ENCODE results near the gene UCP3. TPM values are rescaled to one million over a fixed set of nuclear protein-coding genes. Genes with fewer than 3 reads are reported as not detected.

Gene UCP3
- total RNA-seq, 1 donor from 2014 or later, result not detected

DNA sequence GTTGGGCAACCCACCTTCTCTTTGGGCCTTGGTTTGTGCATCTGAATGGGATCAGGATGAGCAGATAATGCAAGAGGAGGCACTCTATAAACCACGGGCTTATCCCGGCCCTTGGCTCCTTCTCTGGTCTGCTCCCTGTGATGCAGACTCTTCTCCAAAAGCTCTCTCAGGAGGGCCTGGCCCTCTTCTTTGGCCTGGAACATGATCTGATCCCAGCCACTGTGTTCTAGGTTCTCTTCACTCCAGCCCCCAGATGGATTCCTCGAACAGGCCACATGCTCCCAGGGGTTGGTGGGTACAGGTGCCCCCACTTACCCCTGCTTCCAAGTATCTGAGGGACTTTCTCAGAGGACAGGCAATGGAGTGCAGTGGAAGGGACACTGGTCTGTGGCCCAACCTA lies 8.7 kb upstream of the UCP3 start:
- intact Hi-C loops (cut with DNase I), result no loop called here
- TF ChIP-seq, protein P1, sequence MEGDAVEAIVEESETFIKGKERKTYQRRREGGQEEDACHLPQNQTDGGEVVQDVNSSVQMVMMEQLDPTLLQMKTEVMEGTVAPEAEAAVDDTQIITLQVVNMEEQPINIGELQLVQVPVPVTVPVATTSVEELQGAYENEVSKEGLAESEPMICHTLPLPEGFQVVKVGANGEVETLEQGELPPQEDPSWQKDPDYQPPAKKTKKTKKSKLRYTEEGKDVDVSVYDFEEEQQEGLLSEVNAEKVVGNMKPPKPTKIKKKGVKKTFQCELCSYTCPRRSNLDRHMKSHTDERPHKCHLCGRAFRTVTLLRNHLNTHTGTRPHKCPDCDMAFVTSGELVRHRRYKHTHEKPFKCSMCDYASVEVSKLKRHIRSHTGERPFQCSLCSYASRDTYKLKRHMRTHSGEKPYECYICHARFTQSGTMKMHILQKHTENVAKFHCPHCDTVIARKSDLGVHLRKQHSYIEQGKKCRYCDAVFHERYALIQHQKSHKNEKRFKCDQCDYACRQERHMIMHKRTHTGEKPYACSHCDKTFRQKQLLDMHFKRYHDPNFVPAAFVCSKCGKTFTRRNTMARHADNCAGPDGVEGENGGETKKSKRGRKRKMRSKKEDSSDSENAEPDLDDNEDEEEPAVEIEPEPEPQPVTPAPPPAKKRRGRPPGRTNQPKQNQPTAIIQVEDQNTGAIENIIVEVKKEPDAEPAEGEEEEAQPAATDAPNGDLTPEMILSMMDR (IDR thresholded peaks at IDR 0.05), result no peak
- H3K9me3 ChIP-seq, result no peaks in the 10 kb centered on the region
- no peak for DNase-seq (ENCODE audit: low spot score in 2 of 2)
- H3K4me3 ChIP-seq, result no peak overlapping the region
- peaks cover 4 to 15% of the 10 kb centered on the region in 2 donors for H3K4me1 ChIP-seq
- H3K36me3 ChIP-seq, result peaks cover 5 to 16% of the 10 kb centered on the region in 2 donors
- H3K27me3 ChIP-seq, result no peaks in the 10 kb centered on the region
- peak overlapping the region; percentile 73 to 80 for H3K27ac ChIP-seq

DNA sequence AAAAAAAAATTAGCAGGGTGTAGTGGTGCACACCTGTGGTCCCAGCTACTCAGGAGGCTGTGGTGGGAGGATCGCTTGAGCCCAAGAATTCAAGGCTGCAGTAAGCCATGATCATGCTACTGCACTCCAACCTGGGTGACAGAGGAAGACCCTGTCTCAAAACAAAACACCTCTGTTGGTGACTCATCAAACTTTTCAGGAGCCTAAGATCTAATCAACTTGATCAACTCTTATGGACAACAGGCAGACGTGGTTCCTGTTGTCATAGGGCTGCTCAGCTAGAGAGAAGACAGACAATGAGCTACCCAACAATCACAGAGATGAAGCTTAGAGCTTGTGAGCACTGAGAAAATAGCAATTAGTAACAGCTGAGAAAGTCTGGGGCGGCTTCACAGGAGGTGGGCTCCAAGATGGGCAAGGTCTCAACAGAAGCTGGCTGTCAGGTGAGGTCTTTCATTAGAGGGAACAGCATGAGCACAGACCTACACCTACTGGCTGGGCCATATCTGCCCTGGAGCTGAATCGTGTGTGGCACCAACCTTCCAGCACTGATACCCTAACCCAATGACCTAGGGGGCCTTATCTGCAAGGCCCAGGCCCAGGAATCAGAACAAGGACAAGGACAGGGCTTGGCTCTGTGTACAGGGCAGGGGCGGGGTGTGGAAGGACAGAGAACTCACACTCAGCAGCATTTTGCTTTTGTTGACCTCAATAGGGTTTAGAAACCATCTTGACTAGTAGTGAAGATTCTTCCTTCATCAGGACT lies 7.2 kb upstream of the UCP3 start:
- Histone ChIP-seq H3K27me3 (no peaks in the 10 kb centered on the region), H3K4me3 (no peak overlapping the region), H3K9me3 (no peaks in the 10 kb centered on the region), H3K36me3 (peaks cover 5 to 16% of the 10 kb centered on the region in 2 donors), H3K27ac (no peak overlapping the region), H3K4me1 (peaks cover 4 to 15% of the 10 kb centered on the region in 2 donors)
- DNase-seq (ENCODE audit: low spot score in 2 of 2), result no peak
- TF ChIP-seq, protein P1 (IDR thresholded peaks at IDR 0.05), result no peak
- intact Hi-C loops (cut with DNase I), result no loop called here

DNA sequence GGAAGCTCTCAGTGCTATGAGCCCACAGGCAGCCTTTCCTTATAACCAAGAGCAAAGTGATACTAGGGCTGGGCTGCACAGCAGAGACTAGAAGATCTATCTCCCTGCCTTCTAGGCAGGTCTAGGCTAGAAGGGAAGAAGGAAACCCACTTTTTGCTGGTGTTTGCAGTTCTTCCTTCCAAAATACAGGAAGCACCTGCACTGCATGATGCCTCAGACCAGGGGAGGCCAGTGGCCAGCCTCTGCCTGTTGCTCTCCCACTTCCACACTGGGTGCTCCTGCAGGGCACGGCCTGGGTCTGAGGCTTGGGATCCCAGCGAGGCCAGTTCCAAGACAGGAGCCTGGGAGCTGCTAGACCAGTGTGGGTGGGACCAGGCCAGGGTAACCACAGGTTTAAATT lies 6.0 kb upstream of the UCP3 start:
- no peaks in the 10 kb centered on the region for H3K9me3 ChIP-seq
- intact Hi-C loops (cut with DNase I), result no loop called here

DNA sequence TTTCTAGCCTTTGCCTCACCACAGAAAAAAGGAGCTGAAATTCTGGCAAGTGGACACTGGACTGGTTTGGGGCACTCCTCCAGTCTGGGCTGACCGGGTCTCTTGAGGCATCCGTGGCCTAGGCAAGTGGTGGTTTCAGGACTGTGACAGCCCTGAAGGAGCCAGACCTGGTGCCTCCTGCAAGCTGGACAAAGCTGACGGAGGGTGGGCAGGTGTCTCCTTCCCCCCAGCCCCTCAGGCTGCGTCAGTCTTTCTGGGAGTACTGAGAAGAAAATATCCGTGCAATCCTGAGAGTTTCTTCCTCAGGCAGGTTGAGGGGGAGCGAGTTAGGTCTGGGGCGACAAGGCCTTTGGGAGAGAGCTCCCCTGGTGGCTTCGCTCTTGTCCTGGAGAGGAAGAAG lies 4.3 kb upstream of the UCP3 start:
- no peak for DNase-seq (ENCODE audit: low spot score in 2 of 2)
- Histone ChIP-seq H3K4me1 (peaks cover 2 to 4% of the 10 kb centered on the region in 2 donors), H3K27ac (no peak overlapping the region), H3K4me3 (no peak overlapping the region), H3K27me3 (no peaks in the 10 kb centered on the region), H3K36me3 (peaks cover 5 to 16% of the 10 kb centered on the region in 2 donors), H3K9me3 (no peaks in the 10 kb centered on the region)
- TF ChIP-seq, protein P1 (IDR thresholded peaks at IDR 0.05), result no peak
- intact Hi-C loops (cut with DNase I), result no loop called here

More for the DNA sequence above, 6.0 kb upstream of the UCP3 start:
- H3K36me3 ChIP-seq, result peaks cover 5 to 16% of the 10 kb centered on the region in 2 donors
- H3K4me3 ChIP-seq, result no peak overlapping the region
- no peaks in the 10 kb centered on the region for H3K27me3 ChIP-seq
- no peak for DNase-seq (ENCODE audit: low spot score in 2 of 2)
- peaks cover 4 to 15% of the 10 kb centered on the region in 2 donors for H3K4me1 ChIP-seq
- no peak overlapping the region for H3K27ac ChIP-seq
- TF ChIP-seq, protein P1 (IDR thresholded peaks at IDR 0.05), result no peak

DNA sequence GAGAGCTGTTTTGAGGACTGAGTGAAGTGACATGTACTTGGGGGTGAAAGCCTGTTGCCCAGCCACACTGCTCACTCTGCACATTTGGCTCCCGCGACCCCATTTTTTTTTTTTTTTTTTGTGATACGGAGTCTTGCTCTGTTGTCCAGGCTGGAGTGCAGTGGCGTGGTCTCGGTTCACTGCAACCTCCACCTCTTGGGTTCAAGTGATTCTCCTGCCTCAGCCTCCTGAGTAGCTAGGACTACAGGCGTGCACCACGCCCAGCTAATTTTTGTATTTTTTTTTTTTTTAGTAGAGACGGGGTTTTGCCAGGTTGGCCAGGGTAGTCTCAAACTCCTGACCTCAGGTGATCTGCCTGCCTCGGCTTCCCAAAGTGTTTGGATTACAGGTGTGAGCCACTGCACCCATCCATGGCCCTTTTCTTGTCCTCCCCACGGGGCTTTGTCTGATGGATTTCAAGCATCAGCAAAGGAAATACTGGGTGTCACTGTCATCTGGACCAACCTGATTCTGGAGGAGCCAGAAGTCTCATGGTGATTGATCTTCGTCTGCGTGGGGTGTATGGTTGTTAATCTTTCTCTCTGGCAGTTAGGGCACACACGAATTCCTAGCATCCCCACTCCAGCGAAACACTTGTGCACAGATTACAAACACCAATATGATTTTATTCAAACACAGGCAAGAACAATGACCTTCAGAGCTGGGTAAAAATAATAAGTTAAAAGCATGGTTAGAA lies 3.4 kb upstream of the UCP3 start:
- Histone ChIP-seq H3K27ac (no peak overlapping the region), H3K4me1 (no peaks in the 10 kb centered on the region), H3K36me3 (peaks cover 5 to 16% of the 10 kb centered on the region in 2 donors), H3K9me3 (no peaks in the 10 kb centered on the region), H3K27me3 (no peaks in the 10 kb centered on the region), H3K4me3 (no peak overlapping the region)
- TF ChIP-seq, protein P1 (IDR thresholded peaks at IDR 0.05), result no peak
- no peak for DNase-seq (ENCODE audit: low spot score in 2 of 2)
- intact Hi-C loops (cut with DNase I), result no loop called here

All from ascending aorta (tissue), 2 donors.